Skeletal muscle tissue (tissue), 4 donors: Measurements from ENCODE around the gene SEC16A. TPM values are rescaled to one million over a fixed set of nuclear protein-coding genes. Genes with fewer than 3 reads are reported as not detected.

Source experiments
- H3K27ac ChIP-seq: one replicate; pipeline ENCODE4 v1.7.0; 2013; ENCODE audit warnings: mild to moderate bottlenecking, low read depth, low read length, inconsistent platforms
- H3K27me3 ChIP-seq, 3 donors: one replicate each; pipeline ENCODE4 v1.7.0; 2013; ENCODE audit warnings: low read length in 3 of 3; ENCODE audit not compliant: control insufficient read depth in 3 of 3, insufficient read depth in 3 of 3
- H3K36me3 ChIP-seq, 3 donors: one replicate each; pipeline ENCODE4 v1.7.0; 2013; ENCODE audit warnings: low read length in 3 of 3; ENCODE audit not compliant: control insufficient read depth in 3 of 3, insufficient read depth in 3 of 3
- H3K4me1 ChIP-seq, 3 donors: one replicate each; pipeline ENCODE4 v1.7.0; 2013; ENCODE audit warnings: low read length in 3 of 3, mild to moderate bottlenecking in 3 of 3; ENCODE audit not compliant: control insufficient read depth in 3 of 3, insufficient read depth in 3 of 3
- H3K4me3 ChIP-seq, 3 donors: one replicate each; pipeline ENCODE4 v1.7.0; 2013; ENCODE audit warnings: low read length in 3 of 3
- H3K9ac ChIP-seq, 3 donors: one replicate each; pipeline ENCODE4 v1.7.0; 2013; ENCODE audit warnings: low read length in 3 of 3, mild to moderate bottlenecking in 3 of 3, moderate library complexity in 2 of 3, low read depth in 1 of 3
- H3K9me3 ChIP-seq, 3 donors: one replicate each; pipeline ENCODE4 v1.7.0; 2013; ENCODE audit warnings: low read length in 3 of 3; ENCODE audit not compliant: control insufficient read depth in 3 of 3
- total RNA-seq: library from RNA; depleted of rRNA; stranded (reverse); fragments of >200 nt; gene quantifications from one replicate; pipeline ENCODE4 v1.2.3, GENCODE V29; 2014
- donor health status: Osteomylitis.

Gene SEC16A
- total RNA-seq, 1 donor from 2014 or later = 14.1 TPM

DNA sequence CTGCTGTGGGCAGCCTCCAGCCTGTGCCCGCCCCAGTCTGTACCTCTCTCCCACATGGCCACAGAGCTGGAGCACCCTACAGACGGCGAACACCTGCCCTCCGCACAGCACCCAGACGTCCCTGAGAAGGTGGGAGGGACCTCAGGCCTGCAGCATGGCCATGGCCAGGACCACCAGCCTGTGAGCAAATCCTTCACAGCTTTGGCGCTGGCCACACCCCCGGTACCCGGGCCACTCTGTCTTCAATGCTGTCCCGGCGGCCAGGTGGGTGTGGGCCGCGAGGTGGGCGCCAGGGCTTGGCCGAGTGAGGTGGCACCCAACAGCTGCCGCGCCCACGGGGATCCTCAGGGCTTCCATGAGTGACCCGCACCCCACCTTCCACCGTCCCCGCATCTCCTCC is 44.3 kb upstream of the SEC16A start:
- H3K27me3 ChIP-seq = peaks cover 0 to 6% (median 4%) of the 10 kb centered on the region in 3 donors
- H3K36me3 ChIP-seq = peaks cover 0 to 5% (median 2%) of the 10 kb centered on the region in 3 donors
- peaks cover 39 to 85% (median 76%) of the 10 kb centered on the region in 3 donors for H3K4me1 ChIP-seq
- H3K9me3 ChIP-seq = no peaks in the 10 kb centered on the region
- H3K27ac ChIP-seq = no peak overlapping the region
- H3K9ac ChIP-seq = peak overlapping the region in 1 of 3 donors; percentile 38
- H3K4me3 ChIP-seq = no peak overlapping the region

DNA sequence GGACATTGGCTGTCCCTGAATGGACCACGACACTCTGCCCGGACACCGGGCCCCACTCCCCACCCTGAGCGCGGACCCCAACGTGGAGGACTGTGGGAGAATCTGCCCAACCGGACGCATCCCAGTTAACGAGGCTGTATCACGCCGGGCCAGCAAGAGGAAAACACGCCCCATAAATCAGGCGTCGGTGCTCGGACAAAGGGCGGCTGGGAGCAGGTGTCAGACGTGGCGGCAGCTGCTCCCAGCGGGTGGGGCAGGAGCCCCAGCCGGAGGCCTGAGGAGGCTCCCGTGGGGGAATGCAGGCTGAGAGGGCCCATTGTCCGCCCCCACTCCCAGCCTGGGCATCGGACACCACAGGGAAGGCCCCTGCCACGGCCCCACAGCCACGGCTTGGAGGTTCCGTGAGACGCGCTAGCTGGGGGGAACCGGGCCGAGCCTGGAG is 43.8 kb upstream of the SEC16A start:
- H3K36me3 ChIP-seq = peaks cover 0 to 5% (median 2%) of the 10 kb centered on the region in 3 donors
- no peaks in the 10 kb centered on the region for H3K9me3 ChIP-seq
- peak overlapping the region; percentile 23 for H3K27ac ChIP-seq
- peak overlapping the region in 1 of 3 donors; percentile 50 for H3K9ac ChIP-seq
- H3K4me3 ChIP-seq = peak overlapping the region in 1 of 3 donors; percentile 22
- H3K4me1 ChIP-seq = peaks cover 39 to 80% (median 73%) of the 10 kb centered on the region in 3 donors
- H3K27me3 ChIP-seq = peaks cover 0 to 6% (median 4%) of the 10 kb centered on the region in 3 donors

DNA sequence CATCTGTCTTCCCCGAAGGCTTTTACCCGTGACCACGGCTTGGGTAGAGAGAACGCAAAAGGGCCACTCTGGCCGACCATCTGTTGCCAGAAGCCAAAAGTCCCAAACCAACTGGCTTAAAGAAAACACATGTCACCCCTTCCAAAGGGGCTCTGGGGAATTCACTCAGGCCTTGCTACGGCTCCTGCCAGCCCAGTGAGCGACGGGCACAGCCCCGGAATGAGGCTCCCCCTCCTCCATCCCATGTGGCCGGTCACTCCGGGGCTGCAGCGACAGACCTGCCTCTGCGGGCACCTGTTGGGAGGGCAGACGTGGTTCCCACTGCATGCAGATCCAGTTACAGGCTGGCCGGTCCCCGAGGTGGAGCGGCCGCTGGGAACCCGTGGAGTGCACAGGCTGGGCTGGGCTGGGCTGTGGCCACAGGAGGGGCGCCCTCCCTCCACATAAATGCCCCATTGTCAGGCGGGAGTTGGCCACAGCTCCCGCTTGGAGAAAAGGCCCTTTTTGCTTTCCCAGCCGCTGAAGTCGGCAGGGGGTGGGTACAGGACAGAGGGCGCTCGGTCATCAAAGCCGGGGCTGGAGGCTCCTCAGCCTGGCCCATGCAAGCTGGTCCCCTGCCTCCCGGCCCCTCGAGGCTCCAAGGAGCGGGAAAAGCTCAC is 43.1 kb upstream of the SEC16A start:
- H3K36me3 ChIP-seq = peaks cover 0 to 5% (median 2%) of the 10 kb centered on the region in 3 donors
- peak overlapping the region in 2 of 3 donors; percentile 45 to 50 for H3K9ac ChIP-seq
- no peaks in the 10 kb centered on the region for H3K9me3 ChIP-seq
- H3K4me1 ChIP-seq = peaks cover 36 to 74% (median 70%) of the 10 kb centered on the region in 3 donors
- peaks cover 0 to 4% (median 4%) of the 10 kb centered on the region in 3 donors for H3K27me3 ChIP-seq
- H3K4me3 ChIP-seq = peak overlapping the region in 1 of 3 donors; percentile 22
- H3K27ac ChIP-seq = peak overlapping the region; percentile 23

DNA sequence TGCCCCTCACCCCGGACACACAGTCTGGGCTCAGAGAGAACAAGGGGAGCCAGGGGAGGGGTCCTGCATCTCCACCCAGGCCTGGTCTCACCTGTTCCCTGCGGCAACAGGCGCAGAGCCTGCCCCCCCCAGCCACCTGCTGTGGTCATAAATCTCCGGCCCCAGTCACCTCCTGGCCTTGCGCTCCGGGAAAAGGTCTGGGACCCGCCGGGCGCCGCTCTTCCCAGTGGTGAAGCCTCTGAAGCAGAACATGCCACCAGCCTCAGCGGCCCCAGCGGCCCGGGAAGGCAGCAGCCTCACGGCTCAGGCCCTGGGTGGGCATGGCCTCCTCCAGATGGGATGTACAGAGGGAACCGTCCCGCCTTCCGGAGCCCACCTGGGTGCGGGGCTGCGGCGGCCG is 42.4 kb upstream of the SEC16A start:
- Histone ChIP-seq H3K27ac (peak overlapping the region; percentile 23), H3K9me3 (no peaks in the 10 kb centered on the region), H3K4me1 (peaks cover 36 to 67% (median 64%) of the 10 kb centered on the region in 3 donors), H3K27me3 (peaks cover 0 to 4% (median 3%) of the 10 kb centered on the region in 3 donors), H3K36me3 (peaks cover 0 to 5% (median 2%) of the 10 kb centered on the region in 3 donors), H3K4me3 (peak overlapping the region in 1 of 3 donors; percentile 13), H3K9ac (peak overlapping the region in 1 of 3 donors; percentile 33)

DNA sequence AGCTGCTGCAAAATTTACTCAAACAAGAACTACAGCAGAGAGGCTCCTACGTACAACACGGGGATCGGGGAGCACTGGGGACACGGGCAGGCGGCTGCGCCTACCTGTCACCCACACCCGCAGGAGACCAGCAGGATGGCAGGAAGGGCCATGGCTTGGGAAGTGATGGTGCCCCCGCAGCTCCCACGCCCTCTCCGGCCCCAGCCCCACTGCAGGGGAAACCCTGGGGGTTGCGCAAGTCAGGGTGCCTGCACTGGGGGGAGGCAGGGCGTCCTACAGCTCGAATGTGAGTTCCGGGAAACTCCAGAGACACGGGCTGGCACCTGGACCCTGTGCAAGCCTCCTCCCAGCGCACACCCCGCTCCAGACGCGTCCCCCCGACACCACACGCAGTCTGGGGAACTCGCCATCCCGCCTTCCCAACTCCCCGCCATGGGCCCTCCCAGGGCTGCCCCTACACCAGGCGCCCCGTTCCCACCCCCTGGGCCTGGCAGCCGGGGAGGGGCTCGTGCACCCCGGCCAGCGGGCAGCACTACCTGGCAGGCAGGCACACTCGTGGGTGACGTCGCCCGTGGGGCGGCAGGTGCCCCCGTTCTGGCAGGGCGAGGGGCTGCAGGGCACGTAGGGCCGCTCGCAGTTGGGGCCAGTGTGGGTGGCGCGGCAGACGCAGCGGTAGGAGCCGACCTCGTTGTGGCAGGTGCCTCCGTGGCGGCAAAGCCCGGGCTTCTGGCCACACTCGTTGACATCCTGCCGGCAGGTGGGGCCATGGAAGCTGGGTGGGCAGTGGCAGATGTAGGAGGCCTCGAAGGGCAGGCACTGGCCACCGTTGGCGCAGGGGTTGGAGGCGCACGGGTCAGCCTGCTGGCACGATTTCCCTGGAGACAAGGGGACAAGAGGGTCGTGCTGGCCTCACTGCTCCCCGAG is 39.7 kb upstream of the SEC16A start:
- Histone ChIP-seq H3K36me3 (peaks cover 14 to 20% (median 15%) of the 10 kb centered on the region in 3 donors), H3K4me3 (no peak overlapping the region), H3K27me3 (no peaks in the 10 kb centered on the region), H3K27ac (no peak overlapping the region), H3K4me1 (peaks cover 23 to 48% (median 45%) of the 10 kb centered on the region in 3 donors), H3K9ac (peak overlapping the region in 1 of 3 donors; percentile 16), H3K9me3 (no peaks in the 10 kb centered on the region)

DNA sequence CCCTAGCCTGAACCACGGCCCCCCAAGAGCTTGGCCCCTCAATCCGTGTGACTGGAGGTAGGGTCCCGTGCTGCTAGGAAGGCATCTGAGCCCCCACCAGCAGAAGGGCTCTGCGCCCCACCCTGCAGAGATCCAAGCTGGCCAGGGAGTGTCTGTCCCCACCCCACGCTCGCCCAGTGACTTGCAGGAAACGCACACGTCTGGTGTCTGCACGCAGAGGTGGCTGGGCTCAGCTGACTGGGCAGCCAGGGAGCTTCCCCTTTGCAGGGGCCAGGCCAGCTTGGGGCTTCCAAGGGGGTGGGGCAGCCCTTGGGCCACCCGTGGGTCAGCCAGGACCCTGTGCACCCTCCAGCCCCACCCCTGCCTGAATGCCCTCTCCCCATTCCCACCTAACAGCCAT is 38.7 kb upstream of the SEC16A start:
- H3K4me1 ChIP-seq = peaks cover 17 to 37% (median 34%) of the 10 kb centered on the region in 3 donors
- no peak overlapping the region for H3K27ac ChIP-seq
- no peak overlapping the region for H3K9ac ChIP-seq
- no peak overlapping the region for H3K4me3 ChIP-seq
- H3K36me3 ChIP-seq = peaks cover 16 to 24% (median 20%) of the 10 kb centered on the region in 3 donors
- no peaks in the 10 kb centered on the region for H3K27me3 ChIP-seq
- H3K9me3 ChIP-seq = no peaks in the 10 kb centered on the region

DNA sequence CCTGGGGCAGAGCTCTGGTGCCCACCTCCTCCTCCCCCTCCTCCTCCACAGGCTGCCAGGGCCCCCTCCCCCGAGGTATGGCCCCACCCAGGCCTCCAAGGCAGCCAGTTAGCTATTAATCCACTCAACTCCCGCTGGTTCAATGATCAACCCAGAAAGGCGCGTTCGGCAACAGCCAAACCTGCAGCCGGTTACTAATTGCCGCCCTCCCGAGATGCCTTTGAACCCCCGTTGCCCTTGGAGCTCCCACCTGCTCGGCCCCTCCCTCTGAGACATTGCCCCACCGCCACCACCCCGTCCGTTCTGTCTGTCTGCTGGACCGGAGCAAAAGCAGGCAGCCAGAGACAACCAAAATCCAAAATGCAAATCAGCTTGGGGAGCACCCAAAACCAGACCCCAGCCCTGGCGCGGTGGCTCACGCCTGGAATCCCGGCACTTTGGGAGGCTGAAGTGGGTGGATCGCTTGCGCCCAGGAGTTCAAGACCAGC is 37.3 kb upstream of the SEC16A start:
- no peak overlapping the region for H3K9ac ChIP-seq
- H3K4me1 ChIP-seq = peaks cover 4 to 23% (median 20%) of the 10 kb centered on the region in 3 donors
- no peaks in the 10 kb centered on the region for H3K27me3 ChIP-seq
- H3K36me3 ChIP-seq = peaks cover 16 to 24% (median 22%) of the 10 kb centered on the region in 3 donors
- H3K4me3 ChIP-seq = no peak overlapping the region
- no peaks in the 10 kb centered on the region for H3K9me3 ChIP-seq
- H3K27ac ChIP-seq = no peak overlapping the region

DNA sequence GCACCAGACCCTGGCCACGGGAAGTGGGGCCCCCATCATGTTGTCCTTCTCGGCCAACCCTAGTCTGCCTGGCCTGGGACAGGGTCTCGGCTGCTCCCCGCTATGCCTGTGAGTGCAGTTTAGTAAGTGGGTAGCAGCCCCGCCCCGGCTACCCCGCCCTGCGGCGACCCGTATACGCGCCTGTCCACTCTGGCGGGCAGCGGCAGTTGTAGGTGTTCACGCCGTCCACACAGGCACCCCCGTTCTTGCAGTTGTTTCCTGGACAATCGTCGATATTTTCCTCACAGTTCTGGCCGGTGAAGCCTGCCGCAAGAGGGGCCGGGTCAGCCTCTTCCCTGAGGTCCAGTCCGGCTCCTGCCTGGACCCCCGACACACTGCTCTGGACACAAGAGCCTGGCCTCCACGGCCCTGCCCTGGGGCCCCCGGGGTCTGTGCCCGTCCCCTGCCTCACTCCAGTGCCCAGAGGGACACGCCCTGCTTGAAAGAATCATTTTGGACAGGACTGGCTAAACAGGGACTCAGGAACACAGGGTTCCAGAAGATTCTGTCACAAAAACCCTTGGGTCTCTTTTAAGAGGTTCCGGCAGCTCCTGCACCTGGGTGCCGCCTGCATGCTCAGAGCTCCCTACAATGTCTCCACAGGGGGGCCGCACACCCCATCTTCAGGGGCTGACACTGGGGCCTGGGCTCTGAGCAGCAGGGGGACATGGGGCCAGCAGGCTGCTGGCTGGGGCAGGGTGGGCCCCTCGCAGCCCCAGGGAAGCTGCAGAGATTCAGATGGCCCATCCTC is 36.6 kb upstream of the SEC16A start:
- no peaks in the 10 kb centered on the region for H3K27me3 ChIP-seq
- H3K4me3 ChIP-seq = no peak overlapping the region
- H3K9ac ChIP-seq = no peak overlapping the region
- H3K9me3 ChIP-seq = no peaks in the 10 kb centered on the region
- H3K27ac ChIP-seq = no peak overlapping the region
- peaks cover 22 to 28% (median 27%) of the 10 kb centered on the region in 3 donors for H3K36me3 ChIP-seq
- H3K4me1 ChIP-seq = peaks cover 0 to 18% (median 16%) of the 10 kb centered on the region in 3 donors

DNA sequence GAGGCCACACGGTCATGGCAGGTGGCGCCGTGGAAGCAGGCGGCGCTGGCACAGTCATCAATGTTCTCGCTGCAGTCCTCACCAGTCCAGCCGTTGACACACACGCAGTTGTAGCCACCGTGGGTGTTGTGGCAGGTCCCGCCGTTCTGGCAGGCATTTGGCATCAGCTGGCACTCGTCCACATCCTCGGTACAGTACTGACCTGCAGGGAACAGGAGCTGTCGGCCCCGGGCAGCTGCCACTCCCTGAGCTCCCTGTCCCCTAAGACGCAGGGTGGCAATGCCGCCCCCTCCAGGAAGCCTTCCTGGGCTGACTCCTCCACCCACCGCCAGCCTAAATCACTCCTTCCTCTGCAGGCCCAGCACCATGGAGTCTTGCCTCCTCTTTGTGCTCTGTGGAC is 35.8 kb upstream of the SEC16A start:
- H3K27ac ChIP-seq = no peak overlapping the region
- H3K9ac ChIP-seq = no peak overlapping the region
- H3K4me1 ChIP-seq = peaks cover 0 to 10% (median 8%) of the 10 kb centered on the region in 3 donors
- no peak overlapping the region for H3K4me3 ChIP-seq
- H3K27me3 ChIP-seq = no peaks in the 10 kb centered on the region
- H3K36me3 ChIP-seq = peaks cover 28 to 33% (median 33%) of the 10 kb centered on the region in 3 donors
- H3K9me3 ChIP-seq = no peaks in the 10 kb centered on the region
